ENCODE results near the gene CBX8.
A peak's percentile ranks its signal among the peaks of the same experiment; 100 is the strongest.
"Not testable (repeated sequence)": the region's sequence is repeated elsewhere in the genome, so short reads cannot be mapped to it uniquely, and the experiment has no call there.

Gene CBX8

DNA sequence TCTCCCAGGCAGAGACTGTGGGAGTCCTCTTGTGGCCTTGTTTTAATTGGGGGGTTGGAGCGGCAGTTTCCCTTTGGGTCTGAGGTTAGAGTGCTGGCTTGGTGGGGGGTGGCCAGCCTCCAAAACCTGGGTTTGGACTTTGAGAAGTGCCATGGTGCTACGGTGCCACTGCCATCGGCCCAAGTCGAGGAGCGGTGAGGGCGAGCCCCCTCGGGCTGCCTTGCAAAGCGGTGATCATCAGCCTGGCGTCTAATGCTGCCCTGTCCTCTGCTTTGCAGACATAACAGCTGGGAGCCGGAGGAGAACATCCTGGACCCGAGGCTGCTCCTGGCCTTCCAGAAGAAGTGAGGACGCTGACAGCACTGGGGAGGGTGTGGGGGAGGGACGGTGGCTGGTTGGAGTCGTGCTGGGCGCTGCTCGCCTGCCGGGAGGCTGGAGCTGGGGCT, 17.8 kb downstream of the CBX8 start:
- no peak for DNase-seq

DNA sequence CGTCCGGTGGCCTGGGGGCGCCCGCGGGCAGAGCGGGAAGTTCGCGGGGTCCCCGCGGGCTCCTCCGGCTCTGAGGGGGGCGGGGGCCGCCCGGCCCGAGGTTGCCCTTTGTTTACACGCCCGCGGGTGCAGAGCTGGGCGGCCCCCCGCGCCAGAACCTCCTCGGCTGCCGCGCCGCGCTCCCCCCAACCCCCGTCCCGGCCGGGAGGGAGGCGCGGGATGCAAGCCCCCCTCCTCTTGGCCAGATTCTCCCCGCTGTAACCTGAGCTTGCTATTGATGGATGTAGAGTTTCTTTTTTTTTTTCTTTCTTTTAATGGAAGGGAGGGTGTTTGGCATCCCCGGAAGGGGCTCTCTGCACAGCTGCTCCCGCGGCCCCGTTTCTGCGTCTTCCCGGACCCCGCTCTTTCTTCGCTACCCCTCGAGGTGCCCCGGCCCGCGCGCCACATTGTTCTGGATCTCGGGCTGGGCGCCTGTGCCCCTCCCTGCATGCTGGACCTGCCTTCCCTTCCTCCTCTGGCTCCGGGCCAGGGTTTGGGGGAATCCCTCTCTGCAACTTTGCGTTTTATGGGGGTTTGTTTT, 18.3 kb downstream of the CBX8 start:
- no peak for DNase-seq

DNA sequence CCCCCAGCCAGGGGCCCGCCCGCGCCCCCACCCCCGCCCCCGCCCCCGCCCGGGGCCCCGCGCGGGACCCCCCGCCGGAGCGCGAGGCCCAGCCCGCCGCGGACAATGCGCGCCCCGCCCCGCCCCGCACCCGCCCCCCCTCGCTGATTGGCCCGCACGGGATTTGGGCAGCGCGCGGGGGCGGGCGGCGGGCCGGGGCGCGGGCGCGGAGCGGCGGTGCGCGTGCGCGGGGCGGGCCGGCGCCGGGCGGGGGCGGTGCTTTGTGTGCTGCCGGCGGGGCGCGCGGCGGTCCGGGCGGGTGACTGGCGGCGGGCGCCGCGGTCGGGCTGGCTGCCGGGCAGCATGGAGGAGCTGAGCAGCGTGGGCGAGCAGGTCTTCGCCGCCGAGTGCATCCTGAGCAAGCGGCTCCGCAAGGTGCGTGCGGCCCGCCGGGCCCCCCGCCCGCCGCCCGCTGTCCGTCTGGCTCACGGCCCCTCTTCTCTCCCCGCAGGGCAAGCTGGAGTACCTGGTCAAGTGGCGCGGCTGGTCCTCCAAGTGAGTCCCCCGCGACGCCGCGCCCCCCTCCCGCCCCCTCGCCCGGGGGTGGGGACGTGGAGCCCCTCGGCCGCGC, 18.9 kb downstream of the CBX8 start, which contains the start of gene CBX2:
TSS of gene CBX2 (plus strand) at position 255 of the 610 bp plus-strand sequence. CDS start at position 343, 88 bp downstream.
- peak; percentile 74 for DNase-seq

DNA sequence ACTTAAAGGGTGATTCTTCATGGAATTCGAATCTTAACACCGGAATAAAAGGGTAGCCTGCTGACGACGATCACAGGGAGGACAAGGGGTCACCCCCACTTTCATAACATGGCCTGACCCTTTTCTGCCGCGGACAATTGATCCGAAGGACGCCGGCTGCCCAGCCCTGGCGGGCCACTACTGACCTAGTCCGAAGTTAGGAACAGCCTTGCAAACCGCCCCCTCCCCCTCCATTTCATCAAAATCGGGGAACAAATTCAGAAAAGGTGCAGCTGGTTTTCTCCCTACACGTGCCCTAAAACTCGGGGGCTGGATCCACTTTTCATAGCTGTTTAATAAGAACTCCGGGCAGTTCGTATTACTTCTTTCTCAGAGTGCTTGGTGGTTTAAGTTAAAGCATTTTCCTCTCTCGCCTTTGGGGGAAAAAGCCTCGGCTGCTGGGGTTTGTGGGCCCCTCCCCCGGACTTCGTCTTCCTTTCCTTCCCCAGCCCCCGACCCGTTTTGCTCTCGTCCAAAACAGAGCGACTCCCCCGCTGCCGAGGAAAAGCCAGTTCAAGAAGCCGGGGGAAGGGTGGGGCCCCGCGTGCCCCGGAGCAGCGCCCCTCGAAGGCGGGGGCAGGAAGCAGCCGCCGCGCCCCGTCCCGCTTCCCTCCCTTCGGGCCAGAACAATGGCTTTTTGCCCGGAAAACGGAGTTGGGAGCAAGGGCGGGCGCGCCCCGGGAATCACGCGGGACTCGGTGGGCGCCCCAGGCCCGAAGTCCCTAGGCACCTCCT, 19.6 kb downstream of the CBX8 start:
- peak; percentile 64 for DNase-seq

DNA sequence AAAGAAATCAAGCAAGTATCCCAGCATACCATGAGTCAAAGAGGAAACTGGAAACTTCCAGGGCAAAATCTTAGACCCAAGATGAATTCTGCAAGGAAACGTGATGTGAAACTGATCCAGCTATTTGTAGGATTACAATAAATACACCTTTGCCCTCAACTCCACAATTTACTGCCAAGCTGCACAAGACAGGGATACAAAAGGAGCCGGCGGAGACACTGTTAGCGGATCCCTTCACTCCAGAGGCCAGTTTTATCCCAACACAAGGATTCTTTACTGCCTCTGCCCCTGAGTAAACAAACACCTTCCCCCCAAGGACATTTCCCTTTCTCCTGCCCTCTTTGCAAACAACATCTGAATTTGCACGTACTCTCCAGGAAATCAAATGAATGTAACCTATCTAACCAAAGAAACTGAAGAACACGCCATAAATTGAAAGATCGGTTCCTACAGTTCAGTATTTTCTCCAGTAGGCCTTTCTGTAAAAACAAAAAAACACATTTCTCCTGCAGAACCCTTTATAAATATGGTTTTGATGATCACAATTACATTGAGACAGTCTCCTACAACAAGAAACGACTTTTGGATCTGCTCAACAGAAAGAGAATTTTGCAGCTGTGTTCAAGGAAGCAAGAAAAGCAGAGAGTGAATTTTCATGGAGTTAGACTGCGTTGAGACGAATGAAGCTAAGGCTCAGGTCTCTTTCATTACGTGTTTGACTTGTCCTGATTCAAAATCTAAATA, 20.3 kb downstream of the CBX8 start:
- DNase-seq, result no peak

DNA sequence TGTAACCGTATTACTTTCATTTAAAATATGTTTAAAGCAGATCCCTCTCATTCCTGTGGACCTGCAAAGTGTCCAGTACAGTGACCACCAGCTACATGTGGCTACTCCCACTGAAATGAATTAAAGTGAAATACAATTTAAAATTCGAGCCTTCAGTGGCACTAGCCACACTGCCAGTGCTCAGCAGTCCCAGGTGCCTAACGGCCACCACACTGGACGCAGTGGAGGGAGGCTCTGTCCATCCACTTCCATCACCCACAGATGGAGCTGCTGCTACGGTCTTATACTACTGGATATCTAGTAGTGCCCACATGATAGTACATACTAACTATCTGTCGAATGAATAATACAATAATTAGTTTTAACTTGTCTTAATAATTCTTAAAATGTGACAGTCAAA, 21.2 kb downstream of the CBX8 start:
- DNase-seq, result no peak

DNA sequence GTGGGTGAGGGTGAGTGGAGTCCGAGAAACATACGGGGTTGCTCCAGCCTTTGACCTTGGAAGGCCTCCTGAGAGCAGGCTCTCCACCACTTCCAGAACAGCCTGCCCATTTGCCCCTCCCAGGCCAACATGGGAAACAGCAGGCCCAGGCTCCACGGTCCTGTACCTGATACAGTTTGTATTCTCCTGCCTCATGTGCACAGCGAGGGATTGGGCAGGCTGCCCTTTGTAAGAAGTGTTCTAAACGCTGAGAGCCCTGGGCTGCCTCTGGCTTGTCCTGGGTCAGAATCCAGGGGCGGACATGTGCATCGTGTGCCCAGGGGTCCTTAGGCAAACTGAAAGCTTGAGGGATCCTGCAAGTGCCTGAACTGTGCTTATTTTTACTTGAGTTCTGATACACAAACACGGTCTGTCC, 22.3 kb downstream of the CBX8 start:
- DNase-seq, result no peak

DNA sequence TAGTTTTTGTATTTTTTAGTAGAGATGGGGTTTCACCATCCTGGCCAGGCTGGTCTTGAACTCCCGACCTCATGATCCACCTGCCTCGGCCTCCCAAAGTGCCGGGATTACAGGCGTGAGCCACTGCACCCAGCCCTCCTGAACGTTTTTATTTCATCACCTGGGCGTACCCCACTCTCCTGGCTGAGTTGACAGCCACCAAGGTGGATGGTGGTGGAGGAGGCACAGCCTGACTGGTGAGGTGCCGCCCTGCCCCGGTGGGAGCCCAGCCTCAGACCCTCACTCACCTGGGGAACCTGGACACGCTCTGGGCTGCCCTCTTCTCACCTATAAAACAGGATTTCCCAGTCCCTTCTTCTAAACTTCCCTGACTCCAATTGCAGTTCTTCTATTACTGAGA, 24.2 kb downstream of the CBX8 start:
- not testable (repeated sequence) for DNase-seq

DNA sequence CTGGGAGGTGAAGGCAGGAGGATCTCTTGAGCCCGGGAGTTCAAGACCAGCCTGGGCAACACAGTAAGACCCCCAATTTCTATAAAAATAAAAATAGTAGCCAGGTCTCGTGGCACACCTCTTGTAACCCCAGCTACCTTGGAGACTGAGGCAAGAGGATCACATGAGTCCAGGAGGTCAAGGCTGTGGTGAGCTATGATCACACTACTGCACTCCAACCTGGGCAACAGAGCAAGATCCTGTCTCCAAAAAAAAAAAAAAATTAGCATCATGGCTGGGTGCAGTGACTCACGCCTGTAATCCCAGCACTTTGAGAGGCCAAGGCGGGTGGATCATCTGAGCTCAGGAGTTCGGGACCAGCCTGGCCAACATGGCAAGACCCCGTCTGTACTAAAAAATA, 25.6 kb downstream of the CBX8 start:
- no peak for DNase-seq

DNA sequence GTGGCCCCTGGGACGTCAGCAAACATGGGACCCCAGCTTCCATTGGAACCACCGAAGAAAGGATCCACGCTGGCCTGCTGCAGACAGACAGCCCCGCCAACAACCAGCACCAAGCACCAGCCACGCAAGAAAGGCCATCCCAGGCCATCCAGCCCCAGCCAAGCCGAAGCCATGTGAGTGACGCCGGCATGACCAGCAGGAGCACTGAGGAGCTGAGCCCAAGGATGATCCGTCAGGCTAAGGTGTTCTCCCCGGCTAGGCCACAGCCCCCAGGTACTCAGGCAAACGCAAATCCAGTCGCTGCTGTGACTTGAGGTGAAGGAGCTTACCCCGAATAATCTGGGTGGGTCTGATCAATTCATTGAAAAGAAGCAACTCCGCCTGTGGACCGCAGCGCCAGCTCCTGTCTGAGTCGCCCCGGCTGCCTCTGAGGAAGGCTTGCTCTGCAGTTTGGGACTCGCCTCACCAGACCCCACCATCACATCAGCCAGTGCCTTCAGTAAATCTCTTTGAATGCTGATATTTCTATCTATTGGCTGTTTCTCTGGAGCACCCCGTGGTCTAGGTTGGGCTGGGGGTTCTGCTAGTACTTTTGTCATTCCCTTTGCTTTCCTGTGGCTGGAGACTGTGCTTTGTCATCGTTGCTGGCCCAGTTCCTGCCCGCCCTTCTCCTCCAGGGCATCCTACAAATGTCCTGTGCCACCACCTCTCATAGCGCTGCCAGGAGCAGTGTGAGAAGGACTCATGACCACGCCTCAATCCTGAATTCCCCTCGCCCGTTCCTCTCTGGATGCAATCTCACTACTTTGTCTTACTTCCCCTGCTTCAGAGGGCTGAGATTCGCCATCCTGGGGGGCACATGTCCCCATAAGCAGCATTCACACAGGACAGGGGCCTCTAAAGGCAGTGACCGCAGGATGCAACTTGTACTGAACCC, 27.0 kb downstream of the CBX8 start:
- DNase-seq, result no peak

DNA sequence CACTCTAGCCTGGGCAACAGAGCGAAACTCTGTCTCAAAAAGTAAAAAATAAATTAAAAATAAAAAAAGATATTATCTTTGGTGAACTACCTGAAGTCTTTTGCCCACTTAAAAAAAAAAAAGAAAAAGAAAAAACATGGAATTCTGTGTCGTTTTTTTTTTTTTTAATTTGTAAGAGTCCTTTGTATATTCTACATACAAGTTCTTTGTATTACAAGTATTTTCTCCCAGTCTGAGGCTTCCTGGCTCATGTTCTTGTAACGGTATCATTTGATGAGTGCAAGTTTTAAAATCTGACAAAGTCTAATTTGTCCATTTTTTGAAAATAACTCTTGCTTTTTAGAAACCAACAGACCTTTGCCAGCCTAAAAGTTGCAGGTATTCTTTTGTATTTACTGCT, 31.2 kb downstream of the CBX8 start:
- DNase-seq, result no peak

DNA sequence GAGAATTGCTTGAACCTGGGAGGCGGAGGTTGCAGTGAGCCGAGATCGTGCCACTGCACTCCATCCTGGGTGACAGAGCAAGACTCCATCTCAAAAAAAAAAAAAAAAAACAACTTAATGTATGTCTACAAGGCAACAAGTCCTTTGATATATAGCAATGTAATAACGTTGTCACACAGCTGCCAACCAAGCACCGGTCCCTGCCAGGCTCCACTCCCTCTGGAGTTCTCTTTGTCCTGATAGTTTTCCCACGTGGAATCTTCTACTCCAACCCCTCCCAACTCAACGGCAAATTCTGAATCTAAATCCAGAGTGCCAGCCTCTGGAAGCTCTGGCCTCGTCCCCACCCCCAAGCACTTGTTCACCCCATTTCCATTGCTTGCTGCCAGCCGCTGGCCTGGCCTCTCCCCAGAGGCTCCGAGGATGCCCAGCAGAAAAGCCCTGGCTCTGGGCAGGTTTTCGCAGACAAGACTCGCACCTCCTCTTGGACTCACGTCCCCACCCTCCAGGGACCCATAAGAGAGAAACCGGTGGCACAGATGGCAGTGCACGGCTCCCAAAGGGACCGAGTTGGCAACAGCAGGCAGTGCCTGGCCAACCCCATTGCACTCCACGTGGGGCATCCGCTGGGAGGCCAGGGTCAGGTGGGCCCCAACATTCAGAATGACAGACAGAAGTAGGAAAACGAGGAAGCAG, 34.8 kb downstream of the CBX8 start:
- DNase-seq, result no peak

DNA sequence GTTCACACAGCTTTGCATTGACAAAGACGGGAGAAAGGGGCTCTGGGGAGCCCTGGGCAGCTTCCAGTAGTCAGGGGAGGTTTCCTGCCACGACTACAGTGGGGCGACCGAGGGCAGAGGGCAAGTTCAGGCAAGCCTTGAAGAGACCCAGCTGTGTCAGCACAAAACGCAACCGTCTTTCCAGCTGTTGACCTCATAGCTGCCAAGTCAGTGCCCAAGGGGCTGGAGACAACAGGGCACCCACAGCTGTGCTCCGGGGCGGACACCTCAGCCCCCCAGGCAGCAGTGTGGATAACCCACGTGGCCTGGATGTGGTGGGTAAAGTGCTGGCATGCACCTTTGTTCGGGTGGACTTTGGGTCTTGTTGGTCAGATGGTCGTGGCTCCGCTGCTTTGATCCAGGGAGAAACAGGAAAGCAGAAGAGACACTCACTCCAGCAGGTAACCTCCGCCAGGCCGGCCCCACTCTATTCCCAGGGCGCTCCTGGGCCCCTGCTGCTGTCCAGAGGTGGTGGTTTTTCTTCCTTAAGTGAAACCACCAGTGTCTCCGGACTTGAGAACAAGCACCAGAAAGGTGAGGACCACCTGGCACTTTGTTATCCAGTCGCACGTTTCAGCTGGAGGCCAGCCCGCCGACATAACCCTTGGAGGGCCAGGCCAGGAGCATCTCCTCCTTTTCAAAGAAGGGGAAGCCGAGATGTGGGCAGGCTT, 36.5 kb downstream of the CBX8 start:
- no peak for DNase-seq

DNA sequence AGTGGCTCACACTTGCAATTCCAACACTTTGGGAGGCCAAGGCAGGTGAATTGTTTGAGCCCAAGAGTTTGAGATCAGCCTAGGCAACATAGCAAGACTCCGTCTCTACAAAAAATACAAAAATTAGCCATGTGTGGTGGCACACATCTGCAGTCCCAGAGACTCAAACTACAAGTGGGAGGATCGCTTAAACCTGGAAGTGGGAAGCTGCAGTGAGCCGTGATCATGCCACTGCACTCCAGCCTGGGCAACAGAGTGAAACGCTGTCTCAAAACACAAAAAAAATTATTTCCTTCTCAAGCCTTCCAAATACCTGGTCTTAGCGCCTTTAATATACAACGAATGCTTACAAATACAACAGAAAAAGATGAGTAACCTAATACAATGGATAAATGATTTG, 38.6 kb downstream of the CBX8 start:
- no peak for DNase-seq

DNA sequence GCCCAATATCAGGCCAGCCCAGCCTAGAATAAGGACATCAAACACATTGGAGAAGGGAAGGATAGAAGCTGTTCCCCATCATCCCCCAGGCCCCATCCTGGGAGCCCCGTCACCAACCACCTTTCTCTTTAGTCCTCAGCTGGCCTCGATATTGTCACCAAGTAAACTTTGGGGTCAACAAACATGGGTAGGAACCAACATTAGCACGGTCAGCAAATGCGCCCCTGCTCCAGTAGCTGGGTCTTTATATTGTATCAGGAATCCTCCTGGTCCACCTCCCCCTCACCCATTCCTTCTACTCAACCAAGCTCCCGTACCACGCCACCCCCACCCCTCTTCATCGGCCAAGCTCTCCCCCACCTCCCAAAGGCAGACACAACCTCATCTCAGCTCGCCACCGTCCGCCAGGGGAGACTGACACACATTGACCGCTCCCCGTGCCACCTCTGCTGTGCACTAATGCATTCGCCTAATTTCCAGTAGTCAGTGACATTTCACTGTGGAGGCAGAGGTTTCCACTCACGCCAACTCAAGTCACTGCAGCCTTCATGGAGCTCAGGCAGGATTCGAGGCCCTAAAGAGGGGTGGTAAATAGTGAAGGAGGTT, 39.6 kb downstream of the CBX8 start:
- no peak for DNase-seq

DNA sequence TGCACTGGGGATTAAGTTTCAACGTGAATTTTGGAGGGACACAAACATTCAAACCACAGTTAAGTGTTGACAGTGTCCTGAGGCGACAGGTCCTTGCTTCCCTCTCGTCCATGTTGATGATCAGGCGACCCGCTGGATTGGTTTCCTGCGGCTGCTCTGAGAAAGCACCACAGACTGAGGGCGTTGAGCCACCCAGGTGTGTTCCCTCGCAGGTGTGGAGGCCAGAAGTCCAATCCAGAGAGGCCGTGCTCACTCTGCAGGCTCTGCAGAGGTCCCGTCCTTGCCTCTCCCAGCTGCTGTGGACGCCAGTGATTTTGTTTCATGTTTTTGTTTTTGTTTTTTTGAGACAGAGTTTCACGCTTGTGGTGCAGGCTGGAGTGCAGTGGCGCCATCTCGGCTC, 41.3 kb downstream of the CBX8 start:
- no peak for DNase-seq

DNA sequence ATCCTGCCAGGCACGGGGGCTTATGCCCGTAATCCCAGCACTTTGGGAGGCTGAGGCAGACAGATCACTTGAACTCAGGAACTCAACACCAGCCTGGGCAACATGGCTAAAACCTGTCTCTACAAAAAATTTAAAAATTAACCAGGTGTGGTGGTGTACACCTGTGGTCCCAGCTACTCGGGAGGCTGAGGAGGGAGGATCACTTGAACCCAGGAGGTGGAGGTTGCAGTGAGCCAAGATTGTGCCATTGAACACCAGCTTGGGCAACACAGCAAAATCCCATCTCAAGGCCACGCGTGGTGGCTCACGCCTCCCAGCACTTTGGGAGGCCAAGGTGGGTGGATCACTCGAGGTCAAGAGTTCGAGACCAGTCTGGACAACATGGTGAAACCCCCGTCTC, 42.0 kb downstream of the CBX8 start:
- not testable (repeated sequence) for DNase-seq

DNA sequence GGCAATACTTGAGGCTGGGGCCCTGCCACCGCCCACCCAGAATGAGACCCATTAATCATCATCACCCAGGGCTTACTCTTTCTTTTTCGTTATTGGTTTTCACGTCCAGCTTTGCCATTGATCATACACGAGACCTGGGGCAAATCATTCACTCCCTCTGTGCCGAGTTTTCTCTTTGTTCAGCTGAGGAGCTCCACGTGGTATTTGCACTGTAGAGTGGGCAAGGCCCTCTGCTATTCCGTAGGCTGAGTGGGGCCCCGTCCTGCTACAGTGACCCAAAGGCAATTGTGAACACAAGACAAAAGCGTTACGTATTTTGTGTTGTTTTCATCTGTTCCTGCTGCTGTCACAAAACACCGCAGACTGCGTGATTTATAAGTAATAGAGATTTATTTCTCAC, 42.5 kb downstream of the CBX8 start:
- no peak for DNase-seq

DNA sequence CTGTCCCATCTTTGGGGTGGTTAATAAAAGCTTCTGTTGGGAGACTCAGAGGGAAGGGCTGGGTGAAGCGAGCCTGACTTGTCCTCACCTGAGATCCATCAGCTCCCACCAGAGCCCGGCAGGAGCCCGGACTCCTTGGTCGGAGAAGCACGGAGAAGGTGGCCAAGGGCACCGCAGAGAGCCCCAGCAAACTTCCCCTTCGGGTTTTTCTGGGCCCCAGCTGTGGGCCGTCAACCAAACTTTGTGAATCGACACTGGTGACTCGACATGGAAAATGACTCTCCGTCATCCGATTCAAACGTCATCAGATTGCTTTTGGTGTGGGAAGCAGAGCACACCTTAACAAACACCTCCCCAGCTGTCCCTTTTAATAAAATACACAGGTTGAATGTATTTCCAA, 44.7 kb downstream of the CBX8 start:
- DNase-seq, result no peak

Data from fibroblast of skin of back (primary cell).